NCI-H2227 treated with DMSO at 0.1 percent for 48 hours (cell line): Measurements from ENCODE around the gene DNAJC11.
"Not testable (repeated sequence)": the region's sequence is repeated elsewhere in the genome, so short reads cannot be mapped to it uniquely, and the experiment has no call there.

ENCODE experiments used
- DNase-seq: peaks from one replicate; lab custom pipeline; 2025; lab: John Stamatoyannopoulos, UW

Gene DNAJC11

DNA sequence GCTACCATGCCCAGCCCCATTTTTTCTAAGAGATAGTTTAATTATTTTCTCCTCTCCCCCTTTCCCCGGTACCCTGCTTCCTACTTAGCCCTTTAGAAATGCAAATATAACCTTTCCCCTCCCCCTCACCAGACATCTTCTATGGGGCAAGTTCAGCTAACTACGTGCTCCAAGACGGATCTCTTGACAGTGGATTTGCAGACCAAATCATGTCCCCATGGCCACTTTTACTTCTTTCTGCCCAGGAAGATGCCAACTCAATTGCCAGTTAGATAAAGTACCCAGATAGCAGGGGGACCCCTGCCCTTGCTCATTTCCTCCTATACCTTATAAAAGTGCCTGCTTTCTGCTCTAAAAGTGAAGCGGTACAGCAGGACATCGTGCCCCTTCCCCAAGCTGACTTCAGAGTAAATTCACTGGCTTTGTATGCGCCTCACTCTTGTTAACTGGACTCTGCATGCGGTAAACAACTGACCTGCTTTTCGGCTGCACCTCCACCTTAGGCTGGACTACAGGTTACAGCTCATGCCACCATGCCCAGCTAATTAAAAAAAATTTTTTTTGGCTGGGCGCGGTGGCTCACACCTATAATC, 7.4 kb downstream of the DNAJC11 start:
- no peak for DNase-seq

DNA sequence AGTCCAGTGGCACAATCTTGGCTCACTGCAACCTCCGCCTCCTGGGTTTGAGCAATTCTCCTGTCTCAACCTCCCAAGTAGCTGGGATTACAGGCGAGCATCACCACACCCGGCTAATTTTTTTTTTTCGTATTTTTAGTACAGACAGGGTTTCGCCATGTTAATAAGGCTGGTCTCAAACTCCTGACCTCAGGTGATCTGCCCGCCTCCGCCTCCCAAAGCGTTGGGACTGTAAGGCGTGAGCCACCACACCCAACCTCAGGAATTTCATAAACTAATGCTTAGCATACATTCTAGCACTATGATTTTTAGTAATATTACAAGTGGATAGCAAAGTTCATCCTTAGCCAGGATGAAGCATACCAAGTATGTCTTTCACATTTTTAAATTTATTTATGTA, 8.7 kb downstream of the DNAJC11 start:
- no peak for DNase-seq

DNA sequence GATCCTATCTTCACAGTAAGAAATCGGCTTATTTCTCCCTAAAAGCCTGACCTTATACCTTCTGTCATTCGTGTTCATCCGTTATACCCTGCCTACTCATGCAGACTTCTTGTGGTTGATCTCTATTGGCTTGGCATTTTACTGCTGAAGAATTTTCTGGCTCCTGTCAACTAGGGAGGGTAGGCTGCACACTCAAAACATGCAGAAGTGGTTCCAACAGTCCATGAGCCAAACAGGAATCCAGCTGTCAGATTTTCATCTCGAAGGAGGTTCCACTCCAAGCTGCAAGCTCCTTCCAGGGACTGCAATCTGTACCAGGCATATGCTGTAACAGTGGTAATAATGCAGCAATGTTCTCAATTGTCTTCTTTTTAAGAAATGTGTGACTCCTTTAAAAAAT, 10.1 kb downstream of the DNAJC11 start:
- no peak for DNase-seq

DNA sequence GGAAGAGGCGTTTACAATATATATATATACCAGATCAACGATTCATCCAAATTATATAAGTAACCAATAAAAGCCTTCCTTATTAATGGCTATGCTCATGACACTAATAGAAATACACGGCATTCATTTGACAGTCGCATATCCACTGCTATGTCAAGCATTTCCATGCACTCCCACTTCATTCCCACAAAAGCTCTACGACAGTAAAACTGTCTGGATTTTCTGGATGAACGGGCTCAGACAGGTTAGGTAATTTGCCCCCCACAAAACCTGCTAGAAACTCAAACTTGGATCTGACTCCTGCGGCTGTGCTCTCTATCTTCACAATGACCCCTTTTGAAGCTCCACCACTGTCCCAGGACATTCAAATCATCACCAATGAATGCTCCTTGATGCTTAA, 11.4 kb downstream of the DNAJC11 start:
- no peak for DNase-seq

DNA sequence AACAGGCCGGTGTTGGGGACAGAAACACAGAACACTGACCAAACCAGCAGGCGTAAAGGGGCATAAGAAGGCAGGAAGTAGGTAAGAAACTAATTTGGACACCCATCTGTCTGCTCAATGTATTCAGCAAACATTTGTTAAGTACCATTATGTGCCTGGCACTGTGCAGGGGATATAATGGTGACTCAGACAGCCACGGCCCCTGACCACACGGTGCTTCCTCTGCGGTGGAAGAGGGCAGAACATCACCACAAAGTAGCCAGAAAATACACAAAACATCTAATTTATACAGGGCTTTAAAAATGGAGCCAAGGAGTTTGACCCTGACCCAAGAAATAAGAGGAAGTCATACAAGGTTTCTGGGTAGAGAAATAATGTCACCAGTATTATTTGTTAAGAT, 12.9 kb downstream of the DNAJC11 start:
- no peak for DNase-seq

DNA sequence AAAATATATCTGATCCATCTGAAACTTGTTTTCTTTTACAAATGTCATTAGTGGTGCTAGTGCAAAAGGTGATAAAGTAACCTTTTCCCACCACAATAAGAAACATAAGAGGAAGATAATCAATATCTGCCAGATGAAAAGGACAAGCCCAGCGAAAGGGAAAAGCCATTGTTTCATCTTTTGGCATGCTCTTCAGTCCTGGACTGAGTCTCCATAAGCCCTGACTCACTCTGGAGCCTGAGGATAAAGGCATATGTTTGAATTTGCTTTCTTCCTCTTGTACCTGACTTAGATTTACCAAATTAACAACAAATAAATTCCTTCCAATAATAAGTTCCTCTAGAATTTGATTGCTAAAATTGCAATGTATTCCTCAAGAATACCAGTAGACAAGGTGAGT, 13.6 kb downstream of the DNAJC11 start:
- DNase-seq = no peak

DNA sequence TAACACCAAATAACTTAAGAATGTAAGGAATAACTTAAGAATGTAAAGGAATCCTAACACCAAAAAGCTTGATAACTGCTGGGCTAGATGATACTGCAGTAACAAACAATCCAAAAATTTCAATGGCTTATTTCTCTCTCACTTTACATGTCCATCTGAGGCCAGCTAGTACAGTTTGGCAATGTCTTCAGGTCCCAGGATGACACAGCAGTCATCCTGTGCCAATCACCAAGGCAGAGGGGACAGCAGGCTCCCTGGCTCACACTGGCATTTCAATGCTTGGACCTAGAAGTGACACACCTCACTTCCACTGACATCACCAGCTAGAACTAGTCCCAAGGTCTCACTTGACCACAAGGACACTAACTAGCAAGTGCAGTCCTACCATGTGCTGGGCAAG, 15.3 kb downstream of the DNAJC11 start:
- no peak for DNase-seq

DNA sequence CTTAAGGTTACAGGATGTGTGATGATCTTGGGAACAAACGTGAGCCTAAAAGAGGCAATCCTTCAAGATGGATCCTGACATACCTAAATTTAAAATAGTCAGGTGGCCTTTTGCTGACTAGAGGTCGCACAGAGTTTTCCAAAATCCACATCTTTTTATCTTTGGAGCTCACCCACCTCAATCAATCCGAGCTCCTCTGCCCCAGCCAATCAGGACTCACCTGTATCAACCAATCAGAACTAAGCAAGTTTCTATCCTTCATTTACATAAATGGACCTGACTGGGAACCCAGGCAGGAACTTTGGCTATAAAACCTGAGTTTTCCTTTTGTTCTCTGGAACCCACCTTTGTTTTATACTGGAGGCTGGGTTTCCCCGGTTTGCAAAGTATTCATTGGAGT, 16.2 kb downstream of the DNAJC11 start:
- no peak for DNase-seq

DNA sequence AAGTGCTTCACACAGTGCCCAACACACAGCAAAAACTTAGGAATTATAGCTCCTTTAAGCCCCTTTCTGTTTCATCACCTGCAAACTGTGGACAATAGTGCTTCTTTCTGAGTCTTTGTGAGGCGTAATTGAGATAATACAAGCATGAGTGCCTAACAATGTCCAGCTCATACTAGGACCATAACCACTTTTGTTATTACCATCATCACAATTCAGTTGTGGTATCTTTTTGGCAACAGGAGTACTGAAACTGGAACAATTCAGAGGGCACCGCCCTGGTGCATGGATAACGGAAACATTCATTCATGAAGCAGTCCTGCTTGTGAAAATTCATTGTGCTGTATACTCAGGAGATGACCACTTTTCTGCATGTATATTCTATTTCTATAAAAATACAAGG, 18.2 kb downstream of the DNAJC11 start:
- no peak for DNase-seq

DNA sequence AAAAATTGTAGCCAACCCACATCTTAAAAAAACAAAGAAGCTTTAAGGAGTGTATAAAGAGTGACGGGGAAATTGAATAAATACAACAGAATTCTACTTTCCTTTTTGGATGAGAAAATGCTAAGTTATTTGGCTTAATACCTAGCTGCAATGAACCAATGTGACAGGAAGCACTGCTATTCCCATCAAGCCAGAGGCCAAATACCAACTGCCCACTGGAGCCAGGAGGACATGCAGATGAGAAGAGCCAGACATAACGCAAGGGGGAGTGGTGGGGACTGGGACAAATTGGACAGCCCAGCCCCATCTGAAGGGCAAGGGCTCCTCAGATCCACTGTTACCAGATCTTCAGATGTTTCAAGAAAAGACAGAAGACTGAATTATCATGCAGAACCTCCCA, 25.7 kb downstream of the DNAJC11 start:
- DNase-seq = no peak

DNA sequence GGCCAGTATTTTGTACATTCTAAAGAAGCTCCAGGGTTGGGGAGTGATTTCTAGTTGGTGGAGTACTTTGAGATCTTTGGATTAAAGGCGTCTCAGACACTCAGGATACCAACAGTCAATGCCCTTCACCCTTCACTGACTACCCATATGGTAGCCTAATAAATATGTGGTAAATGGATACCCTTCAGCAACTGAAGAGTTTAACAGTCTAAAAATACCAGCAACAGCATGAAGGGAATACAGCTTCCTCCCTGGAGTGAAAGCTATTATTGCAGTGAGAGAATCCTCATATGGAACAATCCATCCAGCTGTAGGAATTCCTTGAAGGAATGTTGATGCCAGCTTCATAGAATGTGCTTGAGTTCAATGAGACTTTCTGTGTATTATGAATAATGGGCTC, 26.8 kb downstream of the DNAJC11 start:
- no peak for DNase-seq

DNA sequence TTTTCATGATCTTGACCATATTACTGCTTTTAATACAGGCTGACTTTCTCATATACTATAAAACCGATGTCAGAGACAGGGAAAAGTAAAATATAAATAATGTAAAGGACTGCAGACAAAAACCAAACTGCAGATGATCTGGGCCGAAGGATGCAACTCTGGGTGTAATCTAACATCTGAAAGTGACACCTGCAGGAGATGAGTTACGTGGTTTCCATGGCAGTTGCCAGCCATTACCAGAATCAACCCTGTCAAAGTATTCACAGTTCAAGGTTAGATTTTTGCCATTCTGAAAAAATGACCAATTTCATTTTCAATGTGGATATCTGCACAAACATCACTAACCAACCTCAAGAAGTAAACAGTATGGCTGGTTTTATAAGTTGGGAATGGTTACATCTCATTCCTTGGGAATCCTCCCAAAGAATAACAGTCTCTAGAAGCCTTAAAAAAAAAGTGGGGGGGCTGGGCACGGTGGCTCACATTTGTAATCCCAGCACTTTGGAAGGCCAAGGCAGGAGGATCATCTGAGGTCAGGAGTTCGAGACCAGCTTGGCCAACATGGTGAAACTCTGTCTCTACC, 27.7 kb downstream of the DNAJC11 start:
- no peak for DNase-seq

DNA sequence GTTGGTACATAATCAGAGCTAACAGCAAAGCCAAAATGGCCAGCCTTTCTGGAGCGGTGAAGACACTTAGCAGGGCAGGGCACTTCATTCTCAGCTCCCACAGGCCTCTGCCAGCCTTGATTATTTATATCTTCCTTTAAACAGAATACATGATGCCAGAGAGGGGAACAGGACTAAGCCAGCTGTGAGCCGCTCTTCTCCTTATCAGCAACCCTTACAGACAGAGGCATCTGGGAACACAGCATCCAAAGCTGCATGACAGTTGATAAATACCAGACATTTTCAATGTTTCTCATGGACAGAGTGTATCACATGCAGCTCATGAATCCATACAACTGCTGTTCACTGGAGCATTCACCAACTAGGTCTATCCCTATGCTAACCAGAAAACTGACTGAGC, 29.1 kb downstream of the DNAJC11 start:
- DNase-seq = no peak

DNA sequence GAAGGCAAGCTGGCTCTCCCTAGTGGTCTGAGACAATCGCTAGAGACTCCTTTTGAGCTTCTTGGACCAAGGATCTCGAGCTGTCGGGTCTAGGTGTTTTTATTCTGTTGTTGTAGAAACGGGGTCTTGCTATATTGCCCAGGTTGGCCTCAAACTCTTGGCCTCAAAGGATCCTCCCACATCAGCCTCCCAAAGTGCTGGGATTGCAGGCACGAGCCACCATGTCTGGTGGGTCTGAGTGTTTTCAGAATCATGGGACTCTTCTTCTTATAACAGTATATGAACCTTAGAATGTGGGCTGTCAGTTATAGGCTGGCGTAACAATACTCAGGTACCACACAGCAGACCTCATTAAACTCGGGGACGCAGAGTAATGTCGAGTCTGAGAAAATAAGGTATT, 33.1 kb downstream of the DNAJC11 start:
- no peak for DNase-seq

DNA sequence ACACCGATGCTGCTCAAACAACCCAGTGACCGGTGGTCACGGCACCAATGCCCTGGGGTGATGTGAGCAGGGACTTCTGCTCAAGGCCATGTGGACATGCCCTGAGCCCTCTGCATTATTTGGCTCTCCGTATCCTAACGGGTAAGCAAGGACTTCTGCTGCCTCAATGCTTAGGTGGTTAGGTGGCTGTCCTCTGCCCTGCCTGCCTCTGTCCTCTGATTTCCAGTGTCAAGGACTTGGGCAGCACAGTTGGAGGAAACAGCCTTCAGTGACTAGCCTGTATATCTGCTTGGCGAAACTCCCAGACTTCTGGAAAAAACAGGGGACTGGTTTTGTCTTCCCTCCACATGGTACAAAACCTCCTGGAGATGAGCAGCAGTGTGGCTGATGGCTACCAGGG, 34.5 kb downstream of the DNAJC11 start:
- DNase-seq = no peak

DNA sequence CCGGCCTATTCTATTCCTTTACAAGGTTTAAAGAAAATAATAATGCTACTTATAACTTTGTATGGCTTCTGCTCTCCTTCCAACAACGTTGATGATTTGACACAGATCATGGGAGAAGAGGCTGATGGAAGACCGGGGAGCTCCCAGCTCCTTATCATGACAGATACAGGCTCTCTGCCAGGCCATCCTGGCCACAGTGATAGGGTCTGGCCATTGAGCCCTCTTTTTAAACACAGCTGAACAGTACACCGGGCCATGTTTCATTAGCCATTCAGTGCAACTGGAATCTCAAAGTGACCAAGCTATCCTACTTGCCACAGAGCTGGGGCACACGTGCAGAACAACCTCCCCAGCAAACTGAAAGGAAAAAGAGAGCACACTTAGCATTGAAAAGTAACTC, 34.9 kb downstream of the DNAJC11 start:
- DNase-seq = no peak

DNA sequence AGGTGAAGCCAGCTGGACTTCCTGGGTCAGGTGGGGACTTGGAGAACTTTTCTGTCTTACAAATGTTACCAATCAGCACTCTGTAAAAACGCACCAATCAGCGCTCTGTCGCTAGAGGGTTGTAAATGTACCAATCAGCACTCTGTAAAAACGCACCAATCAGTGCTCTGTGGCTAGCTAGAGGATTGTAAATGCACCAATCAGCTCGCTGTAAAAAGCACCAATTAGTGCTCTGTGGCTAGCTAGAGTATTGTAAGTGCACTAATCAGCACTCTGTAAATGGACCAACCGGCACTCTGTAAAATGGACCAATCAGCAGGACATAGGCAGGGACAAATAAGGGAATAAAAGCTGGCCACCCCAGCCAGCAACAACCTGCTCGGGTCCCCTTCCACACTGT, 39.1 kb downstream of the DNAJC11 start:
- not testable (repeated sequence) for DNase-seq

DNA sequence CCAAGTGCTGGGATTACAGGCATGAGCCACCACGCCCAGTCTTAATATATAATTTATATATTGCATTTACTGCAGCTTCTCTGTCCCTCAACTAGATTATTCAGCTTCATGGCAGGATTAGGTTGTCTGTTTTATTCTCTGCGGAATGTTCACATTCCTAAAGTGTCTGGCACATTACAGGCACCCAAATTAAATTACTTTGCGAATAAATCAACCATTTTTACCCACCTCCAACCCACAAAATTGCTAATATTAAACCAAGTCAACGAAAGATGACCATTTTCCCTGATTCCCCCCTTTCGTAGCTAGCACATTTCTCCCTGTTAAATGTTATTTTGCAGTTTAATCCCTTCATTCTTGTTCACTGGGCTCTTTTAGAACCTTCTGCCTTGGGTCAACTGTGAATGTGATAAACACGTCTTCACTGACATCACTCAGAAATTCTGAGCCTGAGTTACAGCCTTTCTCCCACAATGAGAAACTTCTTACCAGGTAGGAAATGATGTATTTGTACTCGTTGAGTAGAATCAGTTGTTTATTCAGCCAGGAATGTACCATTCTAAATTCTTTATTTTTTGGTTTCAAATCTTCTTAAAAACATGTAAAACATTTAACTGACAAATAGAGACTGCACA, 41.1 kb downstream of the DNAJC11 start:
- DNase-seq = no peak

DNA sequence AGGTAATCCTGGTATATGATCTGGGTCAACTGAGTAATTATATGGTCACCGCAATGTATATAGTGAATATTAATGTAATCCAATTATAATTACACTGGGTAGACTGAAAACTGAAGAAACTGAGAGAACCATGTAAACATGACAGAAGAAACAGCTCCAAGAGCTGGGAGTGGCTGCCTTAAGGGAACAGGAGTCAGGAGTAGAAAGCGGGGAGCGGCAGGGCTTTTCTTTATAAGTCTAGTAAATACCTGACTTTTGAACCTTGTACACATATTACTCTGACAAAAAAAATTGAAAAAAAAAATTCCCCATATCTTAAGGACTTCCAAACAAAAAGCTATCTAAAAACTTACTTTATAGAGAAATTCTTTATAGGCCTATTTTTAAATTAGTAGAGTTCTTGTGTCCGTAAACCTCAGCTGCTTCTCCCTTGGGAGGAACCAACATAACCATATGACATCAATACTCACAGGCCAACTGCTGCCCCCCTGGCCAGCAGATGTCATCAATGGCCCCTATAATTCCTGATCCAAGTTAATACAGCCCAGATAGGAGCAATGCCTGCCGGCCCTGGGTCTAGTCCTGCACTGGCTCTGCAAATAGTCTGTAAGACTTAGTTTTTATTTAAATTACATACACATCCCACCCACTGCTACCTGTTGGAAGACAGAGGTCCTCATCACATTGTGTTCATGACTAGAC, 43.1 kb downstream of the DNAJC11 start:
- no peak for DNase-seq

DNA sequence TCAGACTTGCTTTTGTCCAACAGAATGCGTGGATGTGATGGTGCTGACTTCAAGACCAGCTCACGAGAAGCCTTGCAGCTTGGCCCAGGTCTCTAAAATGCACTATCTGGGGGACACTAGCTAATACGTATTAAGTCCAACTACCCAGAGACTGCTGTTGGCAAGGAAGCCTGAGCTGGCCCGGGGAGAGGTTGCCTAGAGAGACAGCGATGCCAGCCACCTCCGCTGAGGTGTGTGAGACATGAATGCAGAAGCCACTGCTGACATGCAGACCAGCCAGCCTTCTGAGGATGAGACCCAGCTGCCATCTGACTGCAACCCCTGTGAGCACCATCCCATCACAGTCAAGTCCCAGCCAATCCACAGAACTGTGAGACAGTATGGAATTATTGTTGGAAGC, 44.5 kb downstream of the DNAJC11 start:
- DNase-seq = no peak

DNA sequence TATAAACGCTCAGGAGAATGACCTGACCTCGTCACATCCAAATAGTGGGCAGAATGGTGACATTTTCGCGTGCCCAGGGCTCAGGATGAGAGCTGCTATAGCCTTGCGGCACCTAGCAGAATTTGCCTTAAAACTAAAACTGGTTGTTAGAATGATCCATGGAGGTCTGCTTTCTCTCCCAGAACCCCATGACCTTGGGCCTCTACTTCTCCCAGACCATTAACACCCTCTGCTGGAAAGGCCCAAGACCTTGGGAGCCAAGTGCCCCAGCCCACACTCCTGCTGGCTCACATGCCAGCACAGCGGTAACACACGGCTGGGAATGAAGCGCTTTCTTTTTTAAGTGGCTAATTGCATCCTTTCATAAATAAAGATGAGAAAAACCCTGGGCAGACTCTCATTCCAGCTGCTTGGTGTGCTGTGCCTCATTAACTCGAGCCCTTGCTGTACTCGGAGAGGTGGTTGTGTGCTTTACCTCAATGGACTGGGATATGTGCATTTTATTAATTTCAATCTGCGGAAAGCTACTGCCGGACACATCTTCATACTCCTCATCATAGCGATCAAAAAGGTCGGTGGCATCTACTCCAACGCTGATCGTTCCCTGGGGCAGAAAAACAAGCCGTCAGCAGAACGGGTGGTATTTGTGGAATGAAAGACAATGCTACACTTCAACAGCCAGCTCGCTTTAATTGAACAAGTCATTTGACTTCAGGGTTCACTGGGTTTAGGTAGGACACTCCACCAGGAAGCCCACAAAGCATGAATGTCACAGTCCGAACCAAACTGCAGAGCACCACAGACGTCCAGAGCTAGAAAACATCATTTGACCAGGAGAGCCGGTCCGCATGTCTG, 48.0 kb downstream of the DNAJC11 start:
- DNase-seq = peak; percentile 55

DNA sequence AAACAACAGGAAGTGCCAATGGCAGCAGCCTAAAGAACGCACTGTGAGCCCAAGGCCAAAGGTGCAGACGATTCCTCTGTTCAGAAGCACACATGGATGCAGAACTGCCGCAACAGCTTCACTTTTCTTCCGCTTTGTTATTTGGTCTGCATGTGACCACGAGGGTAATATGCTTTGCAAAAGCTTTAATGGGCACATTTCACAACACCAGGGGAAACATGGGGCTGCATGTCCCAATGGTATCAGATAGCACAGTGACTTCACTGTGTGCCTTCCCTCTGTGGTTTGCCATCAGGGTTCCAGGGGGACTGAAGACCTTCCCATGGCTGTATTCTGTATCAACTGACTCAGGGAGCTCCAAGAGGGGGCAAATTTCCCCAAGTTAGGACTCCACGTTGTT, 48.6 kb downstream of the DNAJC11 start:
- no peak for DNase-seq
